ENCODE results near the gene HAVCR2. TPM values are rescaled to one million over a fixed set of nuclear protein-coding genes. Genes with fewer than 3 reads are reported as not detected.
A peak's percentile ranks its signal among the peaks of the same experiment; 100 is the strongest.
"Not testable (repeated sequence)": the region's sequence is repeated elsewhere in the genome, so short reads cannot be mapped to it uniquely, and the experiment has no call there.

The HAVCR2 gene
- total RNA-seq, 1 donor from 2014 or later: 48.6 TPM

DNA sequence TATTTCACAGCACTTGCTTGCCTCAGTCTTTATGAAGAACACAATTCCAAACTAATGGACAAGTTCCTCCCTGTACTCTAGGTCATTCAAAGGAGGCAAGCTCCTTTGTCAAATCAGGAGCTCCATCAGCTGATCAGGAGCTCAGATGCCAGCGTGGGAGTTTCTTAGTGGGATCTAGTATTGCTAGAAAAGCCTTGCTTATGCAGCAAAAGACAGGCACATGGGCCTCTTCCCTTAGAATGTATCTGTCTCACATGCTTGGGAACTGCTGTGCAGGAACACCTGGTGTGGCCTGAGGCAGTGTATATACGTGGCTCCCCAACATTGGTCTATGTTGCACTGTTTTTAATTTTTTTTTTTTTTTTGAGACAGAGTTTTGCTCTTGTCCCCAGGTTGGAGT, 28.6 kb downstream of the HAVCR2 start:
- no peak overlapping the region for H3K4me3 Mint-ChIP-seq (ENCODE audit: low read depth)
- no peak overlapping the region for H3K27ac Mint-ChIP-seq
- DNase-seq (ENCODE audit: low spot score): no peak
- intact Hi-C loops (cut with micrococcal nuclease): no loop called here
- H3K36me3 Mint-ChIP-seq (ENCODE audit: low read depth): peaks cover 28% of the 10 kb centered on the region
- no peaks in the 10 kb centered on the region for H3K27me3 Mint-ChIP-seq (ENCODE audit: low read depth)
- peaks cover 12% of the 10 kb centered on the region for H3K4me1 Mint-ChIP-seq (ENCODE audit: low read depth)
- H3K9me3 Mint-ChIP-seq: no peaks in the 10 kb centered on the region

DNA sequence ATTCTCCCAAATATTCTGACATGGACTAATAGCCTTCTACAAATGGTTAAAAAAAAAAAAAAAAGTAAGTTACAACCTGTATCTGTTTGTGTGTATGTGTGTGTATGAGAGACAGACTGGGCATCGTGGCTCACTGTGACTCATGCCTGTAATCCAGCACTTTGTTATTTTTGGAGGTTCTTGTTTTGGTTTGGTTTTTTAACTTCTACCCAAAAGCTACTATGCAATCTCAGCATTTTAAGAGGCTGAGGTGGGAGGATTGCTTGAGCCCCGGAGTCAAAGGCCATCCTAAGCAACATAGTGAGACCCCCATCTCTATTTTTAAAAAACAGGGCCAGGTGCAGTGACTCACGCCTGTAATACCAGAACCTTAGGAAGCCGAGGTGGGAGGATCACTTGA, 32.3 kb downstream of the HAVCR2 start:
- Mint-ChIP-seq H3K4me1 (ENCODE audit: low read depth) (peaks cover 37% of the 10 kb centered on the region), H3K4me3 (ENCODE audit: low read depth) (no peak overlapping the region), H3K36me3 (ENCODE audit: low read depth) (peaks cover 10% of the 10 kb centered on the region), H3K27ac (no peak overlapping the region), H3K9me3 (peaks cover 4% of the 10 kb centered on the region), H3K27me3 (ENCODE audit: low read depth) (no peaks in the 10 kb centered on the region)
- no peak for DNase-seq (ENCODE audit: low spot score)
- intact Hi-C loops (cut with micrococcal nuclease): loop anchor here (2.0 kb wide), 1 partner anchor 24 kb away; no protein-coding TSS in a partner anchor

DNA sequence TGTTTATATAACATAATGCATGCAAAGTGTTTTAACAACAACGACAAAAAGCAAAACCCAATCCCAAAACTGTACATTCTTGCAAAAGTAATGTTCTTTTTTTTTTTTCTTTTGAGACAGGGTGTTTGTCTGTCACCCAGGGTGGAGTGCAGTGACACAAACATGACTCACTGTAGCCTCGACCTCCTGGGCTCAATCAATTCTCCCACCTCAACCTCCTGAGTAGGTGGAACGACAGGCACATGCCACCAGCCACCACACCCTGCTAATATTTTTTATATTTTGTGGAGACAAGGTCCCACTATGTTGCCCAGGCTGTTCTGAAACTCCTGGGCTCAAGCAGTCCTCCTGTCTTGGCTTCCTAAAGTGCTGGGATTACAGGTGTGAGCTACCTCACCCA, 36.3 kb downstream of the HAVCR2 start:
- intact Hi-C loops (cut with micrococcal nuclease): no loop called here
- H3K27me3 Mint-ChIP-seq (ENCODE audit: low read depth): no peaks in the 10 kb centered on the region
- peaks cover 7% of the 10 kb centered on the region for H3K36me3 Mint-ChIP-seq (ENCODE audit: low read depth)
- H3K4me3 Mint-ChIP-seq (ENCODE audit: low read depth): no peak overlapping the region
- peak overlapping the region; percentile 64 for H3K27ac Mint-ChIP-seq
- DNase-seq (ENCODE audit: low spot score): no peak
- H3K4me1 Mint-ChIP-seq (ENCODE audit: low read depth): peaks cover 36% of the 10 kb centered on the region
- peaks cover 4% of the 10 kb centered on the region for H3K9me3 Mint-ChIP-seq

DNA sequence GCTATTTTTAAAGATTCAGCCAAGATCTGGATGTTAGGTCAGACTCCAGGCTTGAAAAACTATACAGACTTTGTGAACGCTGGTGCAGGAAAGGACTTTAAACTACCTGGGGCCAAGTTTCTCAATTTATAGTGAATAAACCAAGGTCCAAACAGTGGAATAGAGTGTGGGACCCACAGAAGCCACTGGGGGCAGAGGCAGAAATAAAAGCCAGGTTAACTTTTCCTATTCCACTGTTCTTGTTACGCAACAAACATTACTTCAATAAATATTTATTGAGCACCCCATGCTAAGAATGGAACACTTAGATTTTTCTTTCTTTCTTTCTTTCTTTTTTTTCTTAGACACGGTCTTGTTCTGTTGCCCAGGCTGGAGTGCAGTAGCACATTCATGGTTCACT, 38.9 kb downstream of the HAVCR2 start:
- intact Hi-C loops (cut with micrococcal nuclease): no loop called here
- Mint-ChIP-seq H3K4me3 (ENCODE audit: low read depth) (no peak overlapping the region), H3K36me3 (ENCODE audit: low read depth) (peaks cover 5% of the 10 kb centered on the region), H3K4me1 (ENCODE audit: low read depth) (peaks cover 28% of the 10 kb centered on the region), H3K27me3 (ENCODE audit: low read depth) (no peaks in the 10 kb centered on the region), H3K9me3 (peaks cover 4% of the 10 kb centered on the region), H3K27ac (no peak overlapping the region)
- DNase-seq (ENCODE audit: low spot score): no peak

- Mint-ChIP-seq H3K9me3 (no peaks in the 10 kb centered on the region), H3K27me3 (ENCODE audit: low read depth) (no peaks in the 10 kb centered on the region), H3K27ac (no peak overlapping the region), H3K36me3 (ENCODE audit: low read depth) (no peaks in the 10 kb centered on the region), H3K4me1 (ENCODE audit: low read depth) (peaks cover 22% of the 10 kb centered on the region), H3K4me3 (ENCODE audit: low read depth) (no peak overlapping the region)
- intact Hi-C loops (cut with micrococcal nuclease): no loop called here
- no peak for DNase-seq (ENCODE audit: low spot score)
Measured at GRCh38 chr5:157068785-157069184, 40.1 kb downstream of the HAVCR2 start.

GRCh38 chr5:157068339-157068738, 40.5 kb downstream of the HAVCR2 start:
- no peak for DNase-seq (ENCODE audit: low spot score)
- Mint-ChIP-seq H3K9me3 (no peaks in the 10 kb centered on the region), H3K27ac (no peak overlapping the region), H3K4me1 (ENCODE audit: low read depth) (peaks cover 19% of the 10 kb centered on the region), H3K4me3 (ENCODE audit: low read depth) (no peak overlapping the region), H3K36me3 (ENCODE audit: low read depth) (no peaks in the 10 kb centered on the region), H3K27me3 (ENCODE audit: low read depth) (no peaks in the 10 kb centered on the region)
- intact Hi-C loops (cut with micrococcal nuclease): no loop called here

DNA sequence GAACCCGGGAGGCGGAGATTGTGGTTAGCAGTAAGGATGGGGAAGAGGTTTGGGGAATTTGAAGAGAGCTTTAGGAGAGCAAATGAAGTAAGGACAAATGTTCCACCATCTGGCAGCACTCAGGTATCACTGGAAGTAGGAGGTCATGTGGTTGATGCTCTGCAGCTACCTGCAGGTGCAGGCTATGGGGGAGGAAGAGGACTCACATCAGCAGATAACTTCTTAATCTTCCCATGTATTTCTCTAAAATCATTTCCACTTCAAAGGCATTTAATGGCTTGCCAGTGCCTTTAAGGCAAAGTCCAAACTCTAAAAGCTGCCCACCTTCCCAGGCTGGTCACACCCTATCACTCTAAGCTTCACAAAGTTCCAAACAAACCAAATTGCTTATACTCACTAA, 41.8 kb downstream of the HAVCR2 start:
- no peaks in the 10 kb centered on the region for H3K36me3 Mint-ChIP-seq (ENCODE audit: low read depth)
- DNase-seq (ENCODE audit: low spot score): no peak
- H3K4me1 Mint-ChIP-seq (ENCODE audit: low read depth): peaks cover 9% of the 10 kb centered on the region
- no peaks in the 10 kb centered on the region for H3K27me3 Mint-ChIP-seq (ENCODE audit: low read depth)
- H3K27ac Mint-ChIP-seq: no peak overlapping the region
- H3K4me3 Mint-ChIP-seq (ENCODE audit: low read depth): no peak overlapping the region
- intact Hi-C loops (cut with micrococcal nuclease): no loop called here
- H3K9me3 Mint-ChIP-seq: no peaks in the 10 kb centered on the region

- H3K9me3 Mint-ChIP-seq: no peaks in the 10 kb centered on the region
- H3K36me3 Mint-ChIP-seq (ENCODE audit: low read depth): no peaks in the 10 kb centered on the region
- H3K4me1 Mint-ChIP-seq (ENCODE audit: low read depth): peaks cover 6% of the 10 kb centered on the region
- H3K27ac Mint-ChIP-seq: no peak overlapping the region
- no peaks in the 10 kb centered on the region for H3K27me3 Mint-ChIP-seq (ENCODE audit: low read depth)
- intact Hi-C loops (cut with micrococcal nuclease): no loop called here
- DNase-seq (ENCODE audit: low spot score): no peak
- H3K4me3 Mint-ChIP-seq (ENCODE audit: low read depth): no peak overlapping the region
Measured at GRCh38 chr5:157066080-157066479, 42.8 kb downstream of the HAVCR2 start.

- Mint-ChIP-seq H3K4me3 (ENCODE audit: low read depth) (no peak overlapping the region), H3K9me3 (no peaks in the 10 kb centered on the region), H3K27ac (no peak overlapping the region), H3K27me3 (ENCODE audit: low read depth) (no peaks in the 10 kb centered on the region), H3K36me3 (ENCODE audit: low read depth) (no peaks in the 10 kb centered on the region), H3K4me1 (ENCODE audit: low read depth) (peaks cover 7% of the 10 kb centered on the region)
- no peak for DNase-seq (ENCODE audit: low spot score)
- intact Hi-C loops (cut with micrococcal nuclease): no loop called here
Measured at GRCh38 chr5:157063776-157064430, 44.9 kb downstream of the HAVCR2 start.

- H3K27ac Mint-ChIP-seq: no peak overlapping the region
- H3K36me3 Mint-ChIP-seq (ENCODE audit: low read depth): no peaks in the 10 kb centered on the region
- DNase-seq (ENCODE audit: low spot score): no peak
- no peak overlapping the region for H3K4me3 Mint-ChIP-seq (ENCODE audit: low read depth)
- peaks cover 4% of the 10 kb centered on the region for H3K4me1 Mint-ChIP-seq (ENCODE audit: low read depth)
- H3K9me3 Mint-ChIP-seq: no peaks in the 10 kb centered on the region
- intact Hi-C loops (cut with micrococcal nuclease): no loop called here
- H3K27me3 Mint-ChIP-seq (ENCODE audit: low read depth): no peaks in the 10 kb centered on the region
Measured at GRCh38 chr5:157059891-157060290, 49.0 kb downstream of the HAVCR2 start.

- Mint-ChIP-seq H3K4me3 (ENCODE audit: low read depth) (no peak within 1 kb of the TSS), H3K4me1 (ENCODE audit: low read depth) (peaks cover 4% of the 10 kb centered on the region), H3K9me3 (no peaks in the 10 kb centered on the region), H3K27ac (no peak within 1 kb of the TSS), H3K27me3 (ENCODE audit: low read depth) (no peaks in the 10 kb centered on the region), H3K36me3 (ENCODE audit: low read depth) (no peaks in the 10 kb centered on the region)
- DNase-seq (ENCODE audit: low spot score): no peak
- intact Hi-C loops (cut with micrococcal nuclease): no loop called here
Measured at GRCh38 chr5:157059093-157059539, 49.7 kb downstream of the HAVCR2 start, which contains the start of gene HAVCR1. HAVCR1 (minus strand) TSS chr5:157059116; CDS start chr5:157057943, 1,173 bp downstream.

DNA sequence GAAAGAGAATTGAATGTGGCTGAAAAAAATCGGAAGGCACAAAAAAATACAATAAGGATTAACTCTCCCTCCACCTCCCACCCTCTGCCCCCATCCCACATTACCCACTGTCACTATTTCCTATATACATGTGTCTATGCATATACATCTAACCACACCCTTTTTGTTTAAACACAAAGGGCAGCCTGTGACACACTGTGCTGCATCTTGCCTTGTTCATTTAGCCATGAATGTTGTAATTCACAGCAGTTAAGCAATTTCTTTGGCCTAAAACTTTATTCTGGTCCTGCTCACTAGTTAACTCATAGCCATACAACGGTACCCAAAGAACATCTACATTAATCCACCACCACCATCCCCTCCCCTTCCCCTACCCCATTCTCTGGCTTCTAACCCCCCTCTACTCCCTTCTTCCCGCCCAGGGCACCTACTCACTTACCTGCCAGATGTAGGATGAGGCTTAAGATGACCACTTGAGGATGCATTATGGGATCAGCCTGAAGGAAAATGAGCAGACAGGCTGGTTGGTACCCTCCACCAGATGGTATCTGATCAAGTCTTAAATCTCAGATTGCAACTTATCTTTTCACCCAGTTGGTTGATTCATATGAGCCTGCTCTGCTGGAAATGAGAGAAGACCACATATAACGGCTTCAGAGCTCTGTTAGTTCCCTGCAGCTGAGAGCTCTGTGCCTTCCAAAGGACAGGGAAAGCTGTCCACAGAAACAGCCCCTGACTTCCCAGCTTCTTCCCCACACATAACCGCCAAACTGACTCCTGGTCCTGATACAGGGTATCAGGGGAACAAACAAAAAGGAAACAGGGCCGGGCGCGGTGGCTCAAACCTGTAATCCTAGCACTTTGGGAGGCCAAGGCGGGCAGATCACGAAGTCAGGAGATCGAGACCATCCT, 51.1 kb downstream of the HAVCR2 start:
- intact Hi-C loops (cut with micrococcal nuclease): no loop called here
- Mint-ChIP-seq H3K9me3 (no peaks in the 10 kb centered on the region), H3K36me3 (ENCODE audit: low read depth) (no peaks in the 10 kb centered on the region)

GRCh38 chr5:157056848-157057247, 52.0 kb downstream of the HAVCR2 start:
- H3K27me3 Mint-ChIP-seq (ENCODE audit: low read depth): not testable (repeated sequence)

More for the DNA sequence above, 51.1 kb downstream of the HAVCR2 start:
- H3K4me1 Mint-ChIP-seq (ENCODE audit: low read depth): peaks cover 4% of the 10 kb centered on the region
- H3K27ac Mint-ChIP-seq: no peak overlapping the region
- no peak overlapping the region for H3K4me3 Mint-ChIP-seq (ENCODE audit: low read depth)
- no peaks in the 10 kb centered on the region for H3K27me3 Mint-ChIP-seq (ENCODE audit: low read depth)
- no peak for DNase-seq (ENCODE audit: low spot score)

More at GRCh38 chr5:157056848-157057247, 52.0 kb downstream of the HAVCR2 start:
- H3K36me3 Mint-ChIP-seq (ENCODE audit: low read depth); H3K27ac Mint-ChIP-seq; H3K4me1 Mint-ChIP-seq (ENCODE audit: low read depth); H3K9me3 Mint-ChIP-seq; DNase-seq (ENCODE audit: low spot score); intact Hi-C loops (cut with micrococcal nuclease); H3K4me3 Mint-ChIP-seq (ENCODE audit: low read depth): not testable (repeated sequence)
